ENCODE data around the gene GALNT7. TPM values are rescaled to one million over a fixed set of nuclear protein-coding genes. Genes with fewer than 3 reads are reported as not detected.
A peak's percentile ranks its signal among the peaks of the same experiment; 100 is the strongest.

Gene GALNT7
- total RNA-seq, 4 donors from 2014 or later = 37.1 to 139 (median 96.4) TPM

DNA sequence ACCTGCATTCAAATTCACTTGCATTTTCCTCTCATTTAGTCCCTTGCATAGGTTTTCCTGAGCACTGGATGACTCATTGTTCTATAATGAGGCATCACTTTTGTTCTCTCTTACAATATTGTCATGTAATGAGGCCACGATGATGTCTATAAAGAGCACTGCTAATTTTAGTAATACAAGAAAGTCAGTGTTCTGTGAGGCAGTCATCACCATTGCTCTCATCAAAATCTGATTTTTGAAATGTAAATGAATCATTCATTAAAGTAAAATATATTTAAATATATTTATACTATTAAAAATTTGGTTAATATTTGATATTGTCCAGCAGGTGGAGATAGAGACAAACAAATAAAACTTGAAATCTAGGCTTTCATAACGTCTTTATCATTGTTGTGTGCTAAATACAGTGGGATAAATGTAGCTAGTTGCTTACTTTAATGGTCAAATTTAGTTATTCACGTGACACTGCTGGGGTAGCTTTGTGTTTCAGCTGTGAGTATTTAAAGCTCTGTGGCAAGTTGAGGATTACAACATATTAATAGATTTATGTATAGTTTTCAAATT is 150.1 kb downstream of the GALNT7 start:
- no peaks in the 10 kb centered on the region for H3K4me1 ChIP-seq
- no peak for TF ChIP-seq POLR2A (IDR thresholded peaks at IDR 0.05)
- TF ChIP-seq, protein P1, sequence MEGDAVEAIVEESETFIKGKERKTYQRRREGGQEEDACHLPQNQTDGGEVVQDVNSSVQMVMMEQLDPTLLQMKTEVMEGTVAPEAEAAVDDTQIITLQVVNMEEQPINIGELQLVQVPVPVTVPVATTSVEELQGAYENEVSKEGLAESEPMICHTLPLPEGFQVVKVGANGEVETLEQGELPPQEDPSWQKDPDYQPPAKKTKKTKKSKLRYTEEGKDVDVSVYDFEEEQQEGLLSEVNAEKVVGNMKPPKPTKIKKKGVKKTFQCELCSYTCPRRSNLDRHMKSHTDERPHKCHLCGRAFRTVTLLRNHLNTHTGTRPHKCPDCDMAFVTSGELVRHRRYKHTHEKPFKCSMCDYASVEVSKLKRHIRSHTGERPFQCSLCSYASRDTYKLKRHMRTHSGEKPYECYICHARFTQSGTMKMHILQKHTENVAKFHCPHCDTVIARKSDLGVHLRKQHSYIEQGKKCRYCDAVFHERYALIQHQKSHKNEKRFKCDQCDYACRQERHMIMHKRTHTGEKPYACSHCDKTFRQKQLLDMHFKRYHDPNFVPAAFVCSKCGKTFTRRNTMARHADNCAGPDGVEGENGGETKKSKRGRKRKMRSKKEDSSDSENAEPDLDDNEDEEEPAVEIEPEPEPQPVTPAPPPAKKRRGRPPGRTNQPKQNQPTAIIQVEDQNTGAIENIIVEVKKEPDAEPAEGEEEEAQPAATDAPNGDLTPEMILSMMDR (IDR thresholded peaks at IDR 0.05) = peak in 3 of 6 experiments; percentile 26 to 51 (median 45)
- peaks cover 0 to 39% (median 0%) of the 10 kb centered on the region in 3 donors for H3K36me3 ChIP-seq
- H3K4me3 ChIP-seq = no peak overlapping the region
- no peak for DNase-seq
- H3K27ac ChIP-seq = no peak overlapping the region
- no peaks in the 10 kb centered on the region for H3K27me3 ChIP-seq
- H3K9me3 ChIP-seq = no peaks in the 10 kb centered on the region

- Histone ChIP-seq H3K4me3 (no peak overlapping the region), H3K27me3 (no peaks in the 10 kb centered on the region), H3K27ac (no peak overlapping the region), H3K36me3 (peaks cover 0 to 39% (median 0%) of the 10 kb centered on the region in 3 donors), H3K9me3 (no peaks in the 10 kb centered on the region), H3K4me1 (no peaks in the 10 kb centered on the region)
- TF ChIP-seq, protein P1 (IDR thresholded peaks at IDR 0.05) = no peak
- no peak for DNase-seq
Observed at GRCh38 chr4:173319696-173320095, 151.1 kb downstream of the GALNT7 start.

GRCh38 chr4:173325007-173325736 is 156.6 kb downstream of the GALNT7 start:
- H3K27me3 ChIP-seq = no peaks in the 10 kb centered on the region
- H3K4me1 ChIP-seq = no peaks in the 10 kb centered on the region
- no peaks in the 10 kb centered on the region for H3K9me3 ChIP-seq
- no peak overlapping the region for H3K4me3 ChIP-seq
- H3K27ac ChIP-seq = no peak overlapping the region
- TF ChIP-seq POLR2A (IDR thresholded peaks at IDR 0.05) = no peak
- TF ChIP-seq, protein P1 (IDR thresholded peaks at IDR 0.05) = no peak
- DNase-seq = no peak
- H3K36me3 ChIP-seq = peaks cover 0 to 37% (median 0%) of the 10 kb centered on the region in 3 donors

- Histone ChIP-seq H3K27ac (no peak overlapping the region), H3K36me3 (peaks cover 0 to 35% (median 0%) of the 10 kb centered on the region in 3 donors), H3K4me3 (no peak overlapping the region), H3K4me1 (peaks cover 0 to 22% (median 0%) of the 10 kb centered on the region in 4 donors), H3K9me3 (no peaks in the 10 kb centered on the region), H3K27me3 (no peaks in the 10 kb centered on the region)
- DNase-seq = no peak
- TF ChIP-seq, protein P1 (IDR thresholded peaks at IDR 0.05) = no peak
- TF ChIP-seq POLR2A (IDR thresholded peaks at IDR 0.05) = no peak
Observed at GRCh38 chr4:173328236-173328901, 159.8 kb downstream of the GALNT7 start.

- Histone ChIP-seq H3K4me1 (peaks cover 0 to 22% (median 0%) of the 10 kb centered on the region in 4 donors), H3K9me3 (no peaks in the 10 kb centered on the region), H3K4me3 (no peak overlapping the region), H3K27me3 (no peaks in the 10 kb centered on the region), H3K36me3 (peaks cover 0 to 32% (median 0%) of the 10 kb centered on the region in 3 donors), H3K27ac (no peak overlapping the region)
- DNase-seq = no peak
- TF ChIP-seq, protein P1 (IDR thresholded peaks at IDR 0.05) = no peak
- TF ChIP-seq POLR2A (IDR thresholded peaks at IDR 0.05) = no peak
Observed at GRCh38 chr4:173330590-173330989, 162.0 kb downstream of the GALNT7 start.

All from Peyer's patch (tissue), 4 donors.